Chondrocyte (in vitro differentiated cells): ENCODE results near the gene COASY. TPM values are rescaled to one million over a fixed set of nuclear protein-coding genes. Genes with fewer than 3 reads are reported as not detected.

ENCODE experiments used
- DNase-seq: peaks from one replicate; pipeline ENCODE4 v3.0.0; 2021; ENCODE audit warnings: mixed read lengths, low spot score
- H3K27ac Mint-ChIP-seq: one replicate; pipeline ENCODE4 v1.8.0; 2021; ENCODE audit warnings: mild to moderate bottlenecking, moderate library complexity, mixed read lengths; ENCODE audit not compliant: unreplicated experiment
- H3K27me3 Mint-ChIP-seq: 2 replicates; pipeline ENCODE4 v1.8.0; 2021; ENCODE audit warnings: low read depth, mixed read lengths
- H3K36me3 Mint-ChIP-seq: 2 replicates; pipeline ENCODE4 v1.8.0; 2021; ENCODE audit warnings: low read depth, mixed read lengths
- H3K4me1 Mint-ChIP-seq: 2 replicates; pipeline ENCODE4 v1.8.0; 2021; ENCODE audit warnings: low read depth, mild to moderate bottlenecking, mixed read lengths
- H3K4me3 Mint-ChIP-seq: one replicate; pipeline ENCODE4 v1.8.0; 2021; ENCODE audit warnings: mild to moderate bottlenecking, moderate library complexity, mixed read lengths; ENCODE audit not compliant: unreplicated experiment
- H3K9me3 Mint-ChIP-seq: 2 replicates; pipeline ENCODE4 v1.8.0; 2021; ENCODE audit warnings: low read depth, mixed read lengths
- CTCF ChIP-seq: fragments of 200-600 bp; sonication (generic); IDR thresholded peaks from 2 replicates; pipeline ENCODE4 v1.5.0; 2021; ENCODE audit warnings: antibody characterized with exemption, mild to moderate bottlenecking, moderate library complexity
- total RNA-seq: library from RNA; stranded (reverse); gene quantifications from 3 replicates; pipeline ENCODE4 v1.2.1, GENCODE V29; 2021

COASY gene
- total RNA-seq, 1 donor from 2014 or later: 31.2 TPM

- Mint-ChIP-seq H3K4me1 (peaks cover 83% of the 10 kb centered on the region), H3K9me3 (no peaks in the 10 kb centered on the region), H3K27me3 (no peaks in the 10 kb centered on the region), H3K27ac (peak overlapping the region; percentile 97), H3K4me3 (peak overlapping the region; percentile 49), H3K36me3 (peaks cover 1% of the 10 kb centered on the region)
- DNase-seq: peak; percentile 93
- TF ChIP-seq CTCF: no peak
Measured at GRCh38 chr17:42519546-42520491, 42.1 kb upstream of the COASY start.

- DNase-seq: peak; percentile 66
- no peaks in the 10 kb centered on the region for H3K27me3 Mint-ChIP-seq
- H3K9me3 Mint-ChIP-seq: no peaks in the 10 kb centered on the region
- peaks cover 90% of the 10 kb centered on the region for H3K4me1 Mint-ChIP-seq
- H3K4me3 Mint-ChIP-seq: peak overlapping the region; percentile 40
- H3K27ac Mint-ChIP-seq: peak overlapping the region; percentile 97
- peak; percentile 70 for TF ChIP-seq CTCF
- H3K36me3 Mint-ChIP-seq: peaks cover 1% of the 10 kb centered on the region
Measured at GRCh38 chr17:42520540-42520951, 41.4 kb upstream of the COASY start.

GRCh38 chr17:42521036-42521435, 40.9 kb upstream of the COASY start:
- Mint-ChIP-seq H3K27ac (peak overlapping the region; percentile 97), H3K4me3 (peak overlapping the region; percentile 40), H3K27me3 (no peaks in the 10 kb centered on the region), H3K9me3 (no peaks in the 10 kb centered on the region), H3K36me3 (no peaks in the 10 kb centered on the region), H3K4me1 (peaks cover 90% of the 10 kb centered on the region)
- TF ChIP-seq CTCF: no peak
- DNase-seq: peak; percentile 54

GRCh38 chr17:42521666-42522262, 40.2 kb upstream of the COASY start:
- H3K27me3 Mint-ChIP-seq: no peaks in the 10 kb centered on the region
- H3K36me3 Mint-ChIP-seq: no peaks in the 10 kb centered on the region
- H3K27ac Mint-ChIP-seq: peak overlapping the region; percentile 97
- no peaks in the 10 kb centered on the region for H3K9me3 Mint-ChIP-seq
- peaks cover 87% of the 10 kb centered on the region for H3K4me1 Mint-ChIP-seq
- peak overlapping the region; percentile 40 for H3K4me3 Mint-ChIP-seq
- peak; percentile 79 for DNase-seq
- TF ChIP-seq CTCF: no peak

GRCh38 chr17:42522263-42522790, 39.6 kb upstream of the COASY start:
- no peaks in the 10 kb centered on the region for H3K27me3 Mint-ChIP-seq
- no peak for TF ChIP-seq CTCF
- peak overlapping the region; percentile 12 for H3K4me3 Mint-ChIP-seq
- H3K27ac Mint-ChIP-seq: peak overlapping the region; percentile 87
- no peaks in the 10 kb centered on the region for H3K9me3 Mint-ChIP-seq
- peaks cover 88% of the 10 kb centered on the region for H3K4me1 Mint-ChIP-seq
- H3K36me3 Mint-ChIP-seq: no peaks in the 10 kb centered on the region
- peak; percentile 63 for DNase-seq
